ENCODE results near the gene KIF9. TPM values are rescaled to one million over a fixed set of nuclear protein-coding genes. Genes with fewer than 3 reads are reported as not detected.
"Not testable (repeated sequence)": the region's sequence is repeated elsewhere in the genome, so short reads cannot be mapped to it uniquely, and the experiment has no call there.

KIF9 gene
- 10.0 and 11.7 TPM in 2 replicates for total RNA-seq

GRCh38 chr3:47282424-47283192 is at the start of gene KIF9, which contains the start of gene KLHL18:
Gene KIF9, minus strand, starts transcription at chr3:47282799. Its CDS starts 5,425 bp downstream, at chr3:47277374.
Gene KLHL18, plus strand, starts transcription at chr3:47282944. Its CDS starts 22 bp downstream, at chr3:47282966.
- peak; percentile 57 for DNase-seq (ENCODE audit: low read depth, low spot score)

GRCh38 chr3:47324278-47324865 is 41.8 kb upstream of the KIF9 start:
- peak; percentile 37 for DNase-seq (ENCODE audit: low read depth, low spot score)

GRCh38 chr3:47323431-47324277 is 41.1 kb upstream of the KIF9 start:
- DNase-seq (ENCODE audit: low read depth, low spot score), result no peak

- no peak for DNase-seq (ENCODE audit: low read depth, low spot score)
These were observed 37.4 kb upstream of the KIF9 start for GRCh38 chr3:47319956-47320355.

- DNase-seq (ENCODE audit: low read depth, low spot score), result no peak
These were observed 36.3 kb upstream of the KIF9 start for GRCh38 chr3:47318916-47319315.

- DNase-seq (ENCODE audit: low read depth, low spot score), result not testable (repeated sequence)
These were observed 33.6 kb upstream of the KIF9 start for GRCh38 chr3:47316151-47316550.

- peak; percentile 11 for DNase-seq (ENCODE audit: low read depth, low spot score)
These were observed 32.6 kb upstream of the KIF9 start for GRCh38 chr3:47315069-47315647.

- no peak for DNase-seq (ENCODE audit: low read depth, low spot score)
These were observed 31.6 kb upstream of the KIF9 start for GRCh38 chr3:47314056-47314764.

- DNase-seq (ENCODE audit: low read depth, low spot score), result no peak
These were observed 30.9 kb upstream of the KIF9 start for GRCh38 chr3:47313341-47314055.

GRCh38 chr3:47310391-47310790 is 27.8 kb upstream of the KIF9 start:
- DNase-seq (ENCODE audit: low read depth, low spot score), result no peak

GRCh38 chr3:47309231-47309630 is 26.6 kb upstream of the KIF9 start:
- DNase-seq (ENCODE audit: low read depth, low spot score), result not testable (repeated sequence)

- DNase-seq (ENCODE audit: low read depth, low spot score), result no peak
These were observed 23.4 kb upstream of the KIF9 start for GRCh38 chr3:47306022-47306421.

GRCh38 chr3:47301456-47301855 is 18.9 kb upstream of the KIF9 start:
- DNase-seq (ENCODE audit: low read depth, low spot score), result no peak

GRCh38 chr3:47299381-47300318 is 17.1 kb upstream of the KIF9 start:
- no peak for DNase-seq (ENCODE audit: low read depth, low spot score)

- no peak for DNase-seq (ENCODE audit: low read depth, low spot score)
These were observed 15.8 kb upstream of the KIF9 start for GRCh38 chr3:47298439-47298838.

- DNase-seq (ENCODE audit: low read depth, low spot score), result no peak
These were observed 14.1 kb upstream of the KIF9 start for GRCh38 chr3:47296562-47297302.

GRCh38 chr3:47295976-47296375 is 13.4 kb upstream of the KIF9 start:
- DNase-seq (ENCODE audit: low read depth, low spot score), result no peak

- DNase-seq (ENCODE audit: low read depth, low spot score), result no peak
These were observed 12.7 kb upstream of the KIF9 start for GRCh38 chr3:47295322-47295721.

Measured in pulmonary artery endothelial cell (primary cell).